H1 (cell line): ENCODE data around the gene ADORA1. TPM values are rescaled to one million over a fixed set of nuclear protein-coding genes. Genes with fewer than 3 reads are reported as not detected.

ENCODE experiments used
- ATF2 ChIP-seq: IDR thresholded peaks from 2 replicates; pipeline ENCODE4 v1.6.1; 2012; ENCODE audit warnings: low read length, inconsistent platforms
- EGR1 ChIP-seq: IDR thresholded peaks from 2 replicates; pipeline ENCODE4 v1.6.1; 2011; ENCODE audit warnings: low read depth, low read length, borderline replicate concordance
- EP300 ChIP-seq, 2 experiments: IDR thresholded peaks; 1 replicate in 1 of 2; 2 replicates in 1 of 2; pipeline ENCODE4 v1.6.1; 2011 to 2012; ENCODE audit warnings: low read depth in 2 of 2, low read length in 2 of 2, mild to moderate bottlenecking in 2 of 2, borderline replicate concordance in 1 of 2, inconsistent platforms in 1 of 2, moderate library complexity in 1 of 2
- MAFK ChIP-seq: IDR thresholded peaks from 2 replicates; pipeline ENCODE4 v1.6.1; 2012; ENCODE audit warnings: low read depth, mild to moderate bottlenecking, improper control_type of control experiment, low read length
- NRF1 ChIP-seq: IDR thresholded peaks from 2 replicates; pipeline ENCODE4 v1.6.1; 2011; ENCODE audit warnings: mild to moderate bottlenecking, low read depth, low read length, improper control_type of control experiment
- RFX5 ChIP-seq: IDR thresholded peaks from 2 replicates; pipeline ENCODE4 v1.6.1; 2011; ENCODE audit warnings: low read depth, low read length, improper control_type of control experiment, borderline replicate concordance
- SP1 ChIP-seq: IDR thresholded peaks from 2 replicates; pipeline ENCODE4 v1.6.1; 2011; ENCODE audit warnings: low read depth, low read length
- TAF1 ChIP-seq: IDR thresholded peaks from 2 replicates; pipeline ENCODE4 v1.6.1; 2011; ENCODE audit warnings: mild to moderate bottlenecking, low read depth, low read length
- USF2 ChIP-seq: IDR thresholded peaks from 2 replicates; pipeline ENCODE4 v1.6.1; 2011; ENCODE audit warnings: low read length, improper control_type of control experiment
- ZNF274 ChIP-seq: IDR thresholded peaks from 2 replicates; pipeline ENCODE4 v1.7.0; 2012; ENCODE audit warnings: low read length, borderline replicate concordance; ENCODE audit errors: extremely low read depth
- polyA plus RNA-seq, 7 experiments: library from polyadenylated mRNA; depleted of rRNA in 3 of 7; stranded (reverse) in 5 of 7; unstranded in 2 of 7; fragments of >200 nt in 5 of 7; fragments of 200-250 nt in 2 of 7; gene quantifications; 1 replicate in 5 of 7; 2 replicates in 1 of 7; 4 replicates in 1 of 7; pipeline versions ENCODE4 v1.2.1 to v1.2.3, GENCODE V29; 2011 to 2013; ENCODE audit warnings: missing spikeins in 2 of 7, mixed read lengths in 2 of 7
- total RNA-seq: library from RNA; stranded (reverse); fragmentation: NEBNext Ultra II Directional; extraction: Animal tissue kit (Norgen Biotek cat#: 25700); gene quantifications from 2 replicates; pipeline ENCODE4 v1.2.1, GENCODE V29; 2021

The ADORA1 gene
- total and polyA plus RNA-seq, 2 of the 8 experiments (the other 6 are each of a cell fraction or from before 2014, with no cell fraction given), result 3.3 to 6.7 TPM

DNA sequence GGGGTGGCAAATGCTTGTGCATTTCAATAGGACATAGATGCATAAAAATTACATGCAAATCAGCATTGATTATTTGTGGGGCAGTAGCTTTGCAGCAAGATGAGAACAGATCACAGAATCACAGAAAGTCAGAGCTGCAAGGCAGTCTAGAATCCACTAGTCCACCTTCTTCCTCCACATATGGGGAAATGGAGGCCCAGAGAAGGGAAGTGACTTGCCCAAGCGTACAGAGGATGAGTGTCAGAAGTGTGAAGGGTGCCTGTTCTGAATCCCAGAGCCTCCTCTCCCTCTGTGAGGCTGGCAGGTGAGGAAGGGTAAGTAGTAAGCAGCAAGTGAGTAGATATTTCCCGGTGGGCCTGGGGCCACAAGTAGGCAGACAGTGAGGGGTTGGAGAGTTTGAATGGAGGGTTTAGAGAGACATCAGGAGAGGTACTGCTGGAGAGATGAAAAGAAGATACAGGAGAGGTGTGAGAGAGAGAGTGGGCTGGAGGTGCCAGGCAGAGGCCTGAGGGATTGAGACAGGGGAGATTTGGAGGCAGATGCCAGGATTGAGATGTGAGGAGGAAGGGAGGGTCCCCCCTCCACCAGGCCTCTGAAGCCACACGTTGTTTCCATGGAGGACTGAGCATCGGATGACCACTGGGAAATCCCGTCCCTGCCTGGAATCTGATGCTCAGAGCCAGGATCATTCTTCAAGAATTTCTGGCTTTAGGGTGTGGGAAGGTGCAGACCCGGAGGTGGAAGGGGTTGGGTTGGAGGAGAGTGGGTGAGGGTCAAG is 36.9 kb upstream of the ADORA1 start (continued):
- TF ChIP-seq TAF1 (no peak), ZNF274 (no peak), USF2 (no peak), EP300 (IDR thresholded peaks at IDR 0.05; ENCODE audit: borderline replicate concordance in 1 of 2, low read depth in 2 of 2, low read length in 2 of 2) (no peak), ATF2 (no peak), NRF1 (no peak), EGR1 (no peak), MAFK (no peak), RFX5 (no peak), SP1 (no peak)
